Measurements from ENCODE around the gene DIAPH3.

Gene DIAPH3

GRCh38 chr13:59976856-59977255 lies 186.9 kb downstream of the DIAPH3 start:
- H3K27me3 Mint-ChIP-seq (ENCODE audit: low read depth, poor library complexity) = no peaks in the 10 kb centered on the region
- no peak for DNase-seq
- H3K9me3 Mint-ChIP-seq = no peaks in the 10 kb centered on the region
- no peak overlapping the region for H3K4me3 Mint-ChIP-seq
- H3K4me1 Mint-ChIP-seq = peaks cover 5% of the 10 kb centered on the region
- no peak overlapping the region for H3K27ac Mint-ChIP-seq
- no peak for TF ChIP-seq CTCF (IDR thresholded peaks at IDR 0.05)
- H3K36me3 Mint-ChIP-seq (ENCODE audit: low read depth) = no peaks in the 10 kb centered on the region

- H3K9me3 Mint-ChIP-seq = no peaks in the 10 kb centered on the region
Measured at GRCh38 chr13:59975807-59976435, 187.8 kb downstream of the DIAPH3 start.

GRCh38 chr13:59970847-59971246 lies 192.9 kb downstream of the DIAPH3 start:
- TF ChIP-seq CTCF (IDR thresholded peaks at IDR 0.05) = no peak
- DNase-seq = peak; percentile 12
- Mint-ChIP-seq H3K27ac (peak overlapping the region; percentile 54), H3K36me3 (ENCODE audit: low read depth) (peaks cover 14% of the 10 kb centered on the region), H3K4me3 (no peak overlapping the region), H3K4me1 (peaks cover 8% of the 10 kb centered on the region), H3K9me3 (no peaks in the 10 kb centered on the region), H3K27me3 (ENCODE audit: low read depth, poor library complexity) (no peaks in the 10 kb centered on the region)

More at GRCh38 chr13:59975807-59976435, 187.8 kb downstream of the DIAPH3 start:
- no peak for TF ChIP-seq CTCF (IDR thresholded peaks at IDR 0.05)
- no peak for DNase-seq
- H3K27ac Mint-ChIP-seq = no peak overlapping the region
- peaks cover 1% of the 10 kb centered on the region for H3K36me3 Mint-ChIP-seq (ENCODE audit: low read depth)
- no peak overlapping the region for H3K4me3 Mint-ChIP-seq
- no peaks in the 10 kb centered on the region for H3K27me3 Mint-ChIP-seq (ENCODE audit: low read depth, poor library complexity)
- peaks cover 5% of the 10 kb centered on the region for H3K4me1 Mint-ChIP-seq

- no peak overlapping the region for H3K4me3 Mint-ChIP-seq
- no peak overlapping the region for H3K27ac Mint-ChIP-seq
- H3K27me3 Mint-ChIP-seq (ENCODE audit: low read depth, poor library complexity) = peaks cover 2% of the 10 kb centered on the region
- H3K9me3 Mint-ChIP-seq = no peaks in the 10 kb centered on the region
- no peak for TF ChIP-seq CTCF (IDR thresholded peaks at IDR 0.05)
- no peaks in the 10 kb centered on the region for H3K4me1 Mint-ChIP-seq
- peaks cover 22% of the 10 kb centered on the region for H3K36me3 Mint-ChIP-seq (ENCODE audit: low read depth)
- DNase-seq = no peak
Measured at GRCh38 chr13:59963827-59964226, 199.9 kb downstream of the DIAPH3 start.

GRCh38 chr13:59963383-59963782 lies 200.3 kb downstream of the DIAPH3 start:
- Mint-ChIP-seq H3K9me3 (no peaks in the 10 kb centered on the region), H3K27ac (no peak overlapping the region), H3K27me3 (ENCODE audit: low read depth, poor library complexity) (peaks cover 2% of the 10 kb centered on the region), H3K4me3 (no peak overlapping the region), H3K36me3 (ENCODE audit: low read depth) (peaks cover 22% of the 10 kb centered on the region), H3K4me1 (no peaks in the 10 kb centered on the region)
- DNase-seq = no peak
- no peak for TF ChIP-seq CTCF (IDR thresholded peaks at IDR 0.05)

GRCh38 chr13:59962343-59962742 lies 201.4 kb downstream of the DIAPH3 start:
- Mint-ChIP-seq H3K36me3 (ENCODE audit: low read depth) (peaks cover 25% of the 10 kb centered on the region), H3K4me3 (no peak overlapping the region), H3K27ac (no peak overlapping the region), H3K27me3 (ENCODE audit: low read depth, poor library complexity) (peaks cover 2% of the 10 kb centered on the region), H3K4me1 (no peaks in the 10 kb centered on the region), H3K9me3 (no peaks in the 10 kb centered on the region)
- no peak for TF ChIP-seq CTCF (IDR thresholded peaks at IDR 0.05)
- DNase-seq = no peak
